Mesothelial cell of epicardium (in vitro differentiated cells): ENCODE data around the gene EPHA6. TPM values are rescaled to one million over a fixed set of nuclear protein-coding genes. Genes with fewer than 3 reads are reported as not detected.
"Not testable (repeated sequence)": the region's sequence is repeated elsewhere in the genome, so short reads cannot be mapped to it uniquely, and the experiment has no call there.

Experiments
- DNase-seq, 2 experiments: peaks; one replicate each; pipeline ENCODE4 v3.0.0; 2021; ENCODE audit warnings: low spot score in 2 of 2; ENCODE audit not compliant: unreplicated experiment in 2 of 2
- H3K27ac Mint-ChIP-seq: 2 replicates; pipeline ENCODE4 v1.8.0; 2021; ENCODE audit warnings: mixed read lengths
- H3K27me3 Mint-ChIP-seq: 2 replicates; pipeline ENCODE4 v1.8.0; 2021; ENCODE audit warnings: low read depth, mixed read lengths
- H3K36me3 Mint-ChIP-seq: 2 replicates; pipeline ENCODE4 v1.8.0; 2021; ENCODE audit warnings: mixed read lengths
- H3K4me1 Mint-ChIP-seq: 2 replicates; pipeline ENCODE4 v1.8.0; 2021; ENCODE audit warnings: mixed read lengths
- H3K4me3 Mint-ChIP-seq: 2 replicates; pipeline ENCODE4 v1.8.0; 2021; ENCODE audit warnings: mild to moderate bottlenecking, moderate library complexity, mixed read lengths
- H3K9me3 Mint-ChIP-seq: 2 replicates; pipeline ENCODE4 v1.8.0; 2021; ENCODE audit warnings: mixed read lengths
- CTCF ChIP-seq: fragments of 200-600 bp; sonication (generic); IDR thresholded peaks from one replicate; pipeline ENCODE4 v1.5.0; 2021; ENCODE audit warnings: antibody characterized with exemption; ENCODE audit not compliant: unreplicated experiment
- total RNA-seq: library from RNA; stranded (reverse); gene quantifications from 3 replicates; pipeline ENCODE4 v1.2.1, GENCODE V29; 2021

EPHA6 gene
- total RNA-seq, 1 donor from 2014 or later: 43.3 TPM

GRCh38 chr3:97495896-97496295, 681.5 kb downstream of the EPHA6 start:
- Mint-ChIP-seq H3K36me3 (peaks cover 15% of the 10 kb centered on the region), H3K27me3 (peaks cover 1% of the 10 kb centered on the region), H3K4me3 (no peak overlapping the region), H3K27ac (no peak overlapping the region), H3K4me1 (peaks cover 13% of the 10 kb centered on the region), H3K9me3 (peaks cover 12% of the 10 kb centered on the region)
- DNase-seq: no peak
- TF ChIP-seq CTCF: no peak

GRCh38 chr3:97497138-97497537, 682.7 kb downstream of the EPHA6 start:
- Mint-ChIP-seq H3K27ac (no peak overlapping the region), H3K4me3 (no peak overlapping the region), H3K36me3 (peaks cover 20% of the 10 kb centered on the region), H3K4me1 (peaks cover 13% of the 10 kb centered on the region), H3K9me3 (peaks cover 18% of the 10 kb centered on the region), H3K27me3 (peaks cover 1% of the 10 kb centered on the region)
- no peak for TF ChIP-seq CTCF
- DNase-seq: no peak

- Mint-ChIP-seq H3K4me3 (no peak overlapping the region), H3K4me1 (no peaks in the 10 kb centered on the region), H3K9me3 (peaks cover 56% of the 10 kb centered on the region), H3K27ac (no peak overlapping the region), H3K36me3 (peaks cover 42% of the 10 kb centered on the region), H3K27me3 (no peaks in the 10 kb centered on the region)
- TF ChIP-seq CTCF: no peak
- DNase-seq: no peak
Measured at GRCh38 chr3:97504463-97504862, 690.1 kb downstream of the EPHA6 start.

- H3K27me3 Mint-ChIP-seq: no peaks in the 10 kb centered on the region
- TF ChIP-seq CTCF: no peak
- peaks cover 56% of the 10 kb centered on the region for H3K9me3 Mint-ChIP-seq
- H3K36me3 Mint-ChIP-seq: peaks cover 46% of the 10 kb centered on the region
- no peak overlapping the region for H3K27ac Mint-ChIP-seq
- H3K4me3 Mint-ChIP-seq: no peak overlapping the region
- no peaks in the 10 kb centered on the region for H3K4me1 Mint-ChIP-seq
- DNase-seq: no peak
Measured at GRCh38 chr3:97510795-97511194, 696.4 kb downstream of the EPHA6 start.

GRCh38 chr3:97515076-97515475, 700.7 kb downstream of the EPHA6 start:
- peaks cover 11% of the 10 kb centered on the region for H3K36me3 Mint-ChIP-seq
- H3K4me1 Mint-ChIP-seq: no peaks in the 10 kb centered on the region
- no peak overlapping the region for H3K4me3 Mint-ChIP-seq
- TF ChIP-seq CTCF: no peak
- peaks cover 16% of the 10 kb centered on the region for H3K9me3 Mint-ChIP-seq
- no peak for DNase-seq
- H3K27ac Mint-ChIP-seq: no peak overlapping the region
- H3K27me3 Mint-ChIP-seq: no peaks in the 10 kb centered on the region

- Mint-ChIP-seq H3K27me3 (no peaks in the 10 kb centered on the region), H3K4me3 (no peak overlapping the region), H3K4me1 (no peaks in the 10 kb centered on the region), H3K27ac (no peak overlapping the region), H3K9me3 (no peaks in the 10 kb centered on the region), H3K36me3 (peaks cover 5% of the 10 kb centered on the region)
- no peak for TF ChIP-seq CTCF
- no peak for DNase-seq
Measured at GRCh38 chr3:97530691-97531090, 716.3 kb downstream of the EPHA6 start.

GRCh38 chr3:97547573-97547972, 733.2 kb downstream of the EPHA6 start:
- not testable (repeated sequence) for H3K4me1 Mint-ChIP-seq, DNase-seq, H3K27ac Mint-ChIP-seq, H3K27me3 Mint-ChIP-seq, H3K4me3 Mint-ChIP-seq, H3K36me3 Mint-ChIP-seq
- H3K9me3 Mint-ChIP-seq: peaks cover 18% of the 10 kb centered on the region
